ENCODE measurements around the gene PARD3B. TPM values are rescaled to one million over a fixed set of nuclear protein-coding genes. Genes with fewer than 3 reads are reported as not detected.

PARD3B gene
- total RNA-seq, 1 donor from 2014 or later = 6.8 TPM

DNA sequence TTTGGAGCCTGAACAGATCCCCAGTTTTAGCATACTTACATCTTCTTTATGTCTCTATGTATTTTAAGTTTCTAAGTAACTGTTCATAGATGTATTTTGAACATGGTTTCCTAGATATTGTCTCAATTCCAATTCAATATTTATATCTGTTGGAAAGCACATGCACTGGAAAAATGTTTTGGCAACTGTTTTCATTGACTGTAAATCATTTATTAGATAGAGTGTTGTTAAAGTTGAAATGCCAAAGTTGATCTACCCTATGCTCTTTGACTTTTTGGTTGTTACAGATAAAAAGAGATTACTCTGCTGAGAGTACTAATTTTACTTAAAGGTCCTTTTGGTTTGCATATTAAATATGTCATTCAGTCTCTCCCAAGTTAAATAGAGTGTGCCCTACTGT, 792.0 kb downstream of the PARD3B start:
- ATAC-seq (ENCODE audit: poor library complexity) = no peak
- DNase-seq = no peak
- intact Hi-C loops (cut with DNase I) = loop anchor here (10.0 kb wide), 1 partner anchor 238 kb away; no protein-coding TSS in a partner anchor

DNA sequence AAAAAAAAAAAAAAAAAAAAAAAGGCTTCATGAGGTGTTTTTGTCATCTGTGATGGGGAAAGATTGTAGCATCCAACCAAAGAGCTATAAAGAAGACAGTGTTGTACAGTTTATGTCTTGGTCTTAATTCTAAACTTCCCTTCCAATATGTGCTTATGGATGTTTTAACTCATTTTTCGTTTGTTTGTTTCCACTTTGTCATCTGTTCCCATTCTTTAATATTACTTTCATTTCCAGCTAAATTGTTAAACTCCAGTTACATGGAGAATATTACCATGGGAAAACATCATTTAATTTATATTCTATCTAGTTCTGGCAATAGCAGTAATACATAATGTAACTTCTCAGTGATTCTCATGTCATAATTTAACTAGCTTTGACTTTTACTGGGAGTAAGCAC, 792.9 kb downstream of the PARD3B start:
- ATAC-seq (ENCODE audit: poor library complexity) (no peak), DNase-seq (no peak)
- intact Hi-C loops (cut with DNase I) = loop anchor here (10.0 kb wide), 1 partner anchor 237 kb away; no protein-coding TSS in a partner anchor

- no peak for DNase-seq
- intact Hi-C loops (cut with DNase I) = no loop called here
- no peak for ATAC-seq (ENCODE audit: poor library complexity)
Measured at GRCh38 chr2:205343103-205343502, 797.8 kb downstream of the PARD3B start.

DNA sequence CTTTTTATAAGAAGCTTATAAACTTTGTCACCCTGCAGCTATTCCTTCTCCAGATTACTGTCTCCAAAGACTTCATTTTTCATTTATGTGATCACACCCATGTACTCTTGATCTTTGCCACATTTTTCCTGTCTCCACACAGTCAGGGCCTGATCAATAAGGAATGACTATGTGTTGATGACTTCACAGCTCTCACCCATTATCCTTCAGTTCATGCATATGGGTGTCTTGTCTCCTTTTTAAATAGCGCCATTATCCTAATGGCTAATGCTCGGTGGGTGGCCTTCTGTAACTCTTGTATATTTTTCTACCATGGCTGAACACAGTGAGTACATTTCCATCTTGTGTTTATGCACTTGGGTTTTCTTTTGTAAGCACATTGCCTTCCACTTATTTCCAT, 801.4 kb downstream of the PARD3B start:
- ATAC-seq (ENCODE audit: poor library complexity) = no peak
- intact Hi-C loops (cut with DNase I) = no loop called here
- DNase-seq = no peak

GRCh38 chr2:205347899-205348298, 802.6 kb downstream of the PARD3B start:
- ATAC-seq (ENCODE audit: poor library complexity) = no peak
- intact Hi-C loops (cut with DNase I) = no loop called here

GRCh38 chr2:205352094-205352493, 806.8 kb downstream of the PARD3B start:
- no peak for ATAC-seq (ENCODE audit: poor library complexity)

More at GRCh38 chr2:205347899-205348298, 802.6 kb downstream of the PARD3B start:
- no peak for DNase-seq

GRCh38 chr2:205352593-205352992, 807.3 kb downstream of the PARD3B start:
- DNase-seq = no peak
- intact Hi-C loops (cut with DNase I) = no loop called here
- no peak for ATAC-seq (ENCODE audit: poor library complexity)

More at GRCh38 chr2:205352094-205352493, 806.8 kb downstream of the PARD3B start:
- DNase-seq = no peak
- intact Hi-C loops (cut with DNase I) = no loop called here

- no peak for ATAC-seq (ENCODE audit: poor library complexity)
- no peak for DNase-seq
- intact Hi-C loops (cut with DNase I) = no loop called here
Measured at GRCh38 chr2:205357732-205358131, 812.5 kb downstream of the PARD3B start.

GRCh38 chr2:205358351-205358815, 813.1 kb downstream of the PARD3B start:
- intact Hi-C loops (cut with DNase I) = no loop called here
- ATAC-seq (ENCODE audit: poor library complexity) (no peak), DNase-seq (no peak)

DNA sequence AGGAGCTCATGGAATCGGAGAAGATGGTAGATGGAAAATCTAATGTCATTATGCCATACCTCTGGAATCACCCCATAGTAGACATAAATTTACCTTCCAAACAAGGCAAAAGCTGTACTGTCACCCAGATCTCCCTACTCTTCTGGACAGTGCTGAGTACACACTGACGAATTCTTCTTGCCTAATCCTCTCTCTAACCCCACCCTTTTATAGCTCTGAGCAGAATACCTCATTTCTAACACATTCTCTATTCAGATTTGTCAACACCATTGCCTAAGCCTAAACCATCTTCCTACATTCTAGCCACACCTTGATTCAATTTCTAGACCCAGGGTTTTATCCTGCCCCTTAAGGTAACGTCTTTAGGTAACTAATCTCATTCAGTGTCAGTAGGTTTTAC, 816.0 kb downstream of the PARD3B start:
- intact Hi-C loops (cut with DNase I) = no loop called here
- DNase-seq (no peak), ATAC-seq (ENCODE audit: poor library complexity) (no peak)

DNA sequence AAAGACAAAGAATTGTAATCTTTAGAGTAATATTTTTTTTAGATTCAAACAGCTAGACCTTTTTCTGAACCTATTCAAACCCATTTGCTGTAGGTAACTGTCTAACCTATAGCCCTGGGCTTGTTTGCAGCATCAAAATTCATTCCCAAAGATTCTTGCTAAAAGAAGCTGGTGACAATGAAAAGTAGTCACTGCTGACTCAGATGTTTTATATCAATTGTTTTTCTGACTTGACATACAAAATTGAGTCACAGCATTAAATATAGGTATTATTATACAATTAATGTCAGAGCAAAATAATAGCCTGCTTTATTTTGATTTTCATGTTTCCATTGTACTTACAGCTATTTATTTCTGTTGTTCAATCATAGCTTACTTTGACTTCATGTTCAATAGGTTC, 816.7 kb downstream of the PARD3B start:
- intact Hi-C loops (cut with DNase I) = no loop called here
- ATAC-seq (ENCODE audit: poor library complexity) (no peak), DNase-seq (no peak)

DNA sequence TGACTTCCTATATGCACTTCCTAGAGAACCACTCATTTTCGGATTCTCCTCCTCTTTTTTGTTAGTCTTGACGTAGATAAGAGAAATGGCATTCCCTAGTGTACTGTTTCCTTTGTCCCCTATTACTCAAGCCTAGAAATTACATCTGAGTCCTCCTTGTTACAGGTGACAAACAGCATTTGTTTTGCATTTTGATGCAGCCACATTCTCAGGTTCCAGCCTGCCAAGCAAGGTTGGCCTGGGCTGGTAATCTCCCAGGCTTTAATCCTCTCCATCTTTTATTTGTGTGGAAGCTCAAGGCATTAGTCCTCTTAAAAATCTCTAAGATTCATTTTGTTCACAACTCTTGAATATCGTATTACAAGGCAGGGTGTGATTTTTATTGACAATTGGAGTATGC, 819.0 kb downstream of the PARD3B start:
- ATAC-seq (ENCODE audit: poor library complexity) = no peak
- intact Hi-C loops (cut with DNase I) = no loop called here
- no peak for DNase-seq

DNA sequence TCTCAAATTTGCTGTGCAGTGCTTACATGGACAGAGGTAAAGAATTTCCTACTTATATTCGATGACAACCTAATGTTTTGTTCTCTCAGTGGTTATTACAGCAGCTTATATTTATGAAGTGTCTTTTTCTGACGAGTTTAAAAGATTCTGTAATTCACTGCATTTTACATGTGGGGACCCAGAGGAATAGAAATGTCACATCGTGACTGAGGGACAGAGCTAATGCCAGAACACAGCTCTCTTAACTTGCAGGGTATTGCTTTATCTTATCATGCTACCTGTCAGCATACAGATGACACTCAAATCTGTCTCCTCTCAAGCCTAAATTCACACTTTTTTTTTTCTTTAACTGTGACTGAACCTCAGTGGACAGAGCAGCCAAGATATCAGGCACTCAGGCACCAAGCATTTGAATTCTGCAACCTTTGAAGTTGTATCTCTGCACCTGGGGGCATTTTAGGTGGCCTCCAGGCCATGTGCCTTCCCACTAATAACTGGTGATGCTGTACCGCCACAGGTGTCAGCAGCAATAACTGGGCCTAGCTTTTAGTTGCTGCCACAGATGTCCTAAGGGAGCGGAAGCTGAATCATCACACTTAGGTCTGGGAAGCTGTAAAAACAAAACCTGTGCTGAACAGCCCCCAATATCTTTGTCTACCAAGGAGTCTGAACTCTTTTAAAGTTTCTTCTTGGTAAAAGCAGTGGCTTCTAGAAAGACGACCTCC, 821.2 kb downstream of the PARD3B start:
- intact Hi-C loops (cut with DNase I) = no loop called here
- no peak for DNase-seq
- no peak for ATAC-seq (ENCODE audit: poor library complexity)

DNA sequence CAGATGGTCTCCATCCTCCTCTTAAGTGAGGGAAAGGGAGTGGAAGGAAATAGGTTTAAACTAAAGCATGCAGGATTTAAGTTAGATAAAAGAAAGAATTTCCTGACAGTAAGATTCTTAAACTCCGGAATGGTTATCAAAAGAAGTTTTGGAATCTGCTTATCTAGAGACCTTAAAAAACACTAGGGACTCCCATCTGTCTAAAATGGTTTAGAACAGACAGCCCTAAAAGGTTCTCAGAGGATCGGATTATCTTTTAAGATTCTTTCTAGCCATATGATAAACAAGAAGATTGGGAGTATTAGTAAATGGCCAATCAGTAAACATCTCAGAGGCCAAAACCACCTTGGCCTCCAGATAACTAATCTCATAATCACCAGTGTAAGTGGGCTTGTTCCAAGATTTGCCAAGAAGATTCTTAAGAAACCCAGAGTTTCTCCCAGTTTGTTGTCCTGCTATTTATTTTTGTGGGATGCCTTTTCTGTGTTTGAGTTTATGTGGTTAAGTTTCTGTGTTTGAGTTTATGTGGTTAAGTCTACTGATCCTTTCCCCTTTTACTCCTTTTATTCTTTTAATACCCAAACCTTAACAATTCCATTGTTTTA, 822.2 kb downstream of the PARD3B start:
- no peak for DNase-seq
- intact Hi-C loops (cut with DNase I) = no loop called here
- no peak for ATAC-seq (ENCODE audit: poor library complexity)

GRCh38 chr2:205369813-205370212, 824.5 kb downstream of the PARD3B start:
- intact Hi-C loops (cut with DNase I) = no loop called here
- peak; percentile 45 for ATAC-seq (ENCODE audit: poor library complexity)
- DNase-seq = no peak

- ATAC-seq (ENCODE audit: poor library complexity) (no peak), DNase-seq (no peak)
- intact Hi-C loops (cut with DNase I) = no loop called here
Measured at GRCh38 chr2:205370726-205371125, 825.5 kb downstream of the PARD3B start.

DNA sequence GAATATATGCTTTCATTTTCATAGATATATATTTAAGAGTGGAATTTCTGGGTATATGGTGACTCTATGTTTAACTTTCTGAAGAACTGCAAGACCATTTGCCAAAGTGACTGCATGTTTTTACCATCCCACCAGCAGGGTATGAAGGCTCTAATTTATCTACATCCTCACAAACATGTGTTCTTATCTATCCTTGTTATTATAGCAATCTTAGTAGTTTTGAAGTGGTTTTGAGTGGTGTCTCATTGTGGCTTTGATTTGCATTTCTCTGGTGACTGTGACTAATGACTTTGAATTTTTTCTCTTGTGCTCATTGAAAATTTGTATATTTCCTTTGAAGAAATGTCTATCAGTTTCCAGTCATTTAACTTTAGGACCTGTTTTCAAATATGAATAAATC, 826.9 kb downstream of the PARD3B start:
- DNase-seq = no peak
- no peak for ATAC-seq (ENCODE audit: poor library complexity)

DNA sequence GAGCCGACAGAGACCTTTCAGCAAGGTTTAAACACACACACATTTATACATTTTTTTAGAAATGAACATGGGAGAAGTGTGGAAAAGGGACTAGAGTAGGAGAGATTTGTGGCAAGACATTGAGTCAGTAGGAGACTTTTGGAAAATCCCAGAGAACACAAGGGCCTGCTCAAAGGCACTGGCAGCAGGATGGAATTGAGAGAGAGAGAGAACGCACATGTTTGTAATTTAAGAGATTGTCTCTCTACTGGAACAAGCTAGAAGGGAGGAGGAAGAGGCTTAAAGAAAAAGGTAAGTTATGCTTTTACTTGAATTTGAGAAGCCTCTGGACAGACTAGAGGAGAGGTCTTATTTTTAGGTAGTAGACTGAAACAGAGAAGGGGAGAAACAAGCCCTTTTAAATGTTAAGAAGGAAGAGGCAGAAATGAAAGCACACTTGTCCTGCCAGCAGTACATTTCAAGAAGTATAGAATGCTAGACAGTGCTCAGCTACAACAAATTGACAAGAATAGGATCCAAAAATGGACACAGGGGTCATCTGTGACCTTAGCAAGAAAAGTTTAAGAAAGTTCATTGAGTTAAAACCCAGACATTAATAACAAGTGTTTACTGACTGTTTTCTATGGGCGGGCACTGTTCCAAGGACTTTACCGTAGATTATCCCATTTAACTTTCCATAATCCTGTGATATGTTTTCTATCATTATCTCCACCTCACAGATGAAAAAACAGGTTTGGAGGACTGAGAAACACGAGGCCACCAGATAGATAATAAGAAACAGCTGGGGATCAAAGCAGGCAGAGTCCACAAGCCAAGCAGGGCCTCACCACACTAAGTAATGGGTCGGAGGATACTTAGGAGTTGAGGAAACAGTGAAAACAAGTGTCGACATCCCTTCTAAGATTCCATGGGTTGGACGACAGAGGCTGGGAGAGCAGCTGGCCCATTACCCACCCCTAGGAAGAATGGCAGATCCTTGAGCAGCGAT, 830.5 kb downstream of the PARD3B start:
- intact Hi-C loops (cut with DNase I) = no loop called here
- no peak for ATAC-seq (ENCODE audit: poor library complexity)
- no peak for DNase-seq

More for the DNA sequence above, 826.9 kb downstream of the PARD3B start:
- intact Hi-C loops (cut with DNase I) = no loop called here

- no peak for ATAC-seq (ENCODE audit: poor library complexity)
- intact Hi-C loops (cut with DNase I) = no loop called here
Measured at GRCh38 chr2:205377324-205377723, 832.0 kb downstream of the PARD3B start.

More at GRCh38 chr2:205377324-205377723, 832.0 kb downstream of the PARD3B start:
- no peak for DNase-seq
